Activated CD4-positive, alpha-beta T cell treated with anti-CD3 and anti-CD28 coated beads, Interleukin-2, amount 50 U/mL, for 48 hours (primary cell): ENCODE measurements around the gene FADS6.

Source experiments
- DNase-seq, 2 experiments: peaks; one replicate each; pipeline ENCODE4 v3.0.0-alpha.2; 2020

Gene FADS6

GRCh38 chr17:74851612-74852236 lies 41.7 kb downstream of the FADS6 start:
- no peak for DNase-seq

- no peak for DNase-seq
Measured at GRCh38 chr17:74850914-74851313, 42.5 kb downstream of the FADS6 start.

GRCh38 chr17:74850310-74850709 lies 43.1 kb downstream of the FADS6 start:
- no peak for DNase-seq

- DNase-seq, result no peak
Measured at GRCh38 chr17:74848656-74849399, 44.6 kb downstream of the FADS6 start.

- DNase-seq, result no peak
Measured at GRCh38 chr17:74846621-74847020, 46.8 kb downstream of the FADS6 start.

GRCh38 chr17:74843352-74843627 lies 50.1 kb downstream of the FADS6 start:
- DNase-seq, result no peak

- DNase-seq, result peak; percentile 30 to 38
Measured at GRCh38 chr17:74842599-74843351, 50.7 kb downstream of the FADS6 start.

GRCh38 chr17:74842146-74842598 lies 51.3 kb downstream of the FADS6 start:
- no peak for DNase-seq

GRCh38 chr17:74840989-74841666 lies 52.3 kb downstream of the FADS6 start:
- DNase-seq, result no peak

GRCh38 chr17:74839990-74840852 lies 53.2 kb downstream of the FADS6 start:
- DNase-seq, result peak; percentile 5 to 13

- DNase-seq, result no peak
Measured at GRCh38 chr17:74838274-74838673, 55.2 kb downstream of the FADS6 start.

GRCh38 chr17:74836691-74837467 lies 56.6 kb downstream of the FADS6 start:
- no peak for DNase-seq

- no peak for DNase-seq
Measured at GRCh38 chr17:74836191-74836590, 57.2 kb downstream of the FADS6 start.

GRCh38 chr17:74833501-74834377 lies 59.7 kb downstream of the FADS6 start:
- DNase-seq, result no peak

GRCh38 chr17:74832421-74832820 lies 61.0 kb downstream of the FADS6 start:
- DNase-seq, result no peak

- no peak for DNase-seq
Measured at GRCh38 chr17:74831444-74832146, 61.8 kb downstream of the FADS6 start.

GRCh38 chr17:74830861-74831260 lies 62.6 kb downstream of the FADS6 start:
- DNase-seq, result no peak

- no peak for DNase-seq
Measured at GRCh38 chr17:74827800-74828199, 65.6 kb downstream of the FADS6 start.
